HG02610 (cell line): ENCODE results near the gene BICDL2.
"Not testable (repeated sequence)": the region's sequence is repeated elsewhere in the genome, so short reads cannot be mapped to it uniquely, and the experiment has no call there.

Source experiments
- ATAC-seq: cut with Tn5 transposase; IDR thresholded peaks from one replicate; pipeline ENCODE4 v1.9.1; 2021; ENCODE audit warnings: mild to moderate bottlenecking, moderate library complexity; ENCODE audit not compliant: unreplicated experiment

The BICDL2 gene, protein sequence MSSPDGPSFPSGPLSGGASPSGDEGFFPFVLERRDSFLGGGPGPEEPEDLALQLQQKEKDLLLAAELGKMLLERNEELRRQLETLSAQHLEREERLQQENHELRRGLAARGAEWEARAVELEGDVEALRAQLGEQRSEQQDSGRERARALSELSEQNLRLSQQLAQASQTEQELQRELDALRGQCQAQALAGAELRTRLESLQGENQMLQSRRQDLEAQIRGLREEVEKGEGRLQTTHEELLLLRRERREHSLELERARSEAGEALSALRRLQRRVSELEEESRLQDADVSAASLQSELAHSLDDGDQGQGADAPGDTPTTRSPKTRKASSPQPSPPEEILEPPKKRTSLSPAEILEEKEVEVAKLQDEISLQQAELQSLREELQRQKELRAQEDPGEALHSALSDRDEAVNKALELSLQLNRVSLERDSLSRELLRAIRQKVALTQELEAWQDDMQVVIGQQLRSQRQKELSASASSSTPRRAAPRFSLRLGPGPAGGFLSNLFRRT

DNA sequence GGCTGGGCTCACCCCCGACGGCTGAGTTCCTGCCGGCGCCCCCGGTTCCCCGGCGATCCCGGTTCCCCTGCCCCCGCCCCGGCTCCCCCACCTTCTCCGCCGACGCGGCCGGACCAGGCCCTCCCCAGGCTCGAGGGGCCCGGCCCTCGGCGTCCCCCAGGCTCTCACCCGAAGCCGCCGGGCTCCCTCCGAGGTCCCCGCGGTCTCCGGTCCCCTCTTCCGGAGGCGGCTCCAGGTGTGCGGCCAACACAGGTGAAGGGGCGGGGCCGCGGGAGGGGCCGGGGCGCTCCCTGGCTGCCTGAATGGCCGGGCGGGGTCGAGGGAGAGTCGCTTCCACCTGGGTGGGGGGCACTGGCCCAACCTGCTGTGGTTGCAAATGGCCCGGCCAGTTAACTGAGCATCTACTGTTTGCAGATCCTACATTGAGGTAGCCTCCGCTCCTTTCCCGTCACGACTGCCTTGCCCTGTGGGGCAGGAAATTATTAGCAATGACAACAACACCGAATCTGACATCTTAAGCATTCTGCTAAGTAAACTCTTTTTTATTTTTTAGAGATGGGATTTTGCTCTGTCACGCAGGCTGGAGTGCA is at the start of gene BICDL2:
Gene BICDL2, minus strand, starts transcription at position 219 of the 590 bp plus-strand sequence. CDS start 1,448 bp downstream, outside the sequence.
- ATAC-seq, result no peak

GRCh38 chr16:3085868-3086595 is 49.3 kb upstream of the BICDL2 start:
- ATAC-seq, result no peak

GRCh38 chr16:3084969-3085670 is 48.4 kb upstream of the BICDL2 start:
- no peak for ATAC-seq

DNA sequence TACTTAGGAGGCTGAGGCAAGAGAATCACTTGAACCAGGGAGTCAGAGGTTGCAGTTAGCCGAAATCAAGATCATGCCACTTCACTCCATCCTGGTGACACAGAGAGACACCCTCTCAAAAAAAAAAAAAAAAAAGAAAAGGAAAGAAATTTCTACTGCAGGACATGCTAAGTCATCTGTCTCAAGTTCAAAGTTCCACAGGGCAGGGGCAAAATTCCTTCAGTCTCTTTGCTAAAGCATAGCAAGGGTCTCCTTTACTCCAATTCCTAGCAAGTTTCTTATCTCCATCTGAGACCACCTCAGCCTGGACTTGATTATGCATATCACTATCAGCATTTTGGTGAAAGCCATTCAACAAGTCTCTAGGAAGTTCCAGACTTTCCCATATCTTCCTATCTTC is 47.7 kb upstream of the BICDL2 start:
- no peak for ATAC-seq

- ATAC-seq, result not testable (repeated sequence)
Observed at GRCh38 chr16:3083408-3083807, 46.7 kb upstream of the BICDL2 start.

DNA sequence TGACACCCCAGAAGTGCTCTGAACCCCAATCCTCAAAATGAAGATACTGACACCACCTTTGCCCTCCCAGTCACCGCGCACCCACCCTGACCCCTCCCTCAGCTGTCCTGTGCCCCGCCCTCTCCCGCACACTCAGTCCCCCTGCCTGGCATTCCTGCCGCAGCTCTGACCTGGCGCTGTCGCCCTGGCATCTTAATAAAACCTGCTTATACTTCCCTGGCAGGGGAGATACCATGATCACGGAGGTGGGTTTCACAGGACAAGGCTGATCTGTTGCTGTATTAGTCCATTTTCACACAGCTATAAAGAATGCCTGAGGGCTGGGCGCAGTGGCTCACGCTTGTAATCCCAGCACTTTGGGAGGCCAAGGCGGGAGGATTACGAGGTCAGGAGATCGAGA is 45.2 kb upstream of the BICDL2 start:
- ATAC-seq, result not testable (repeated sequence)

DNA sequence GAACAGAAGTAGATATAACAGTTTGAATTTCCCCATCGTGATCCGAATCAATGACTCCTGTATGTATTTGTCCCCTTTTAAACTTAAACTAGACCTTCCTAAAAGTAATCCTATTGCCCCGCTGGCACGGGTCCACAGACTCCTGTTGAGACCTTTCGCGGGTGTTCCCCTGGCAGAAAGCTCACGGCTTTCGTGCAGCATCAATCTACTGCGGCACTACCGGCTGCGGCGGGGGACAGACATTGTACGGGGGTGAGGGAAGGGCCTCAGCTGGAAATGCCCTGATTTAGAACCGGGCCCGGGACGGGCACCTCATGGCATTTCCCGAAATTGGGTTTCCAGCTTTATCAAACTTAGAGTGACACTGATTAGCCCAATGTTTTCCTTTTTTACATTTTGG is 43.3 kb upstream of the BICDL2 start:
- no peak for ATAC-seq

- no peak for ATAC-seq
Observed at GRCh38 chr16:3076577-3076976, 39.8 kb upstream of the BICDL2 start.

GRCh38 chr16:3075946-3076345 is 39.2 kb upstream of the BICDL2 start:
- not testable (repeated sequence) for ATAC-seq

DNA sequence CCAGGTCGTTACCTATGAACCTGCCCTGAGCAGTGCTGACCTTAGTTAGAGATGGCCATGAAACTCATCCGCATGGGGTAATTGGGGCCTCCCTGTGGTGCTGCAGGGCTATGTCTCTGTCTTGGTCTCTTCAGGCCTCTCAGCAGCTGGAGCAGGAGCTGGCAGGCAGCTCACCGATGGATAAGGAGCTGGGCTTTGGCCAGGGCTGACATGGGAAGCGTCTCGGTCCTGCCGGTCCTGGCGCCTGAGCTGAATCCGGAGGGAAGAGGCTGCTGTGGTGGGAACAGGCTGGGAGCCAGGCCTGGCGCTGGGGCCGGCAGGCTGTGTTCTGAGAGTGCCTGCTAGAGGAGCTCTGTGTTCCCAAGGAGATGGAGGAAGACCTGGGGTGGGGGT is 38.8 kb upstream of the BICDL2 start:
- ATAC-seq, result no peak

- peak; percentile 89 for ATAC-seq
Observed at GRCh38 chr16:3074860-3075522, 38.2 kb upstream of the BICDL2 start.

GRCh38 chr16:3073448-3073847 is 36.7 kb upstream of the BICDL2 start:
- no peak for ATAC-seq

DNA sequence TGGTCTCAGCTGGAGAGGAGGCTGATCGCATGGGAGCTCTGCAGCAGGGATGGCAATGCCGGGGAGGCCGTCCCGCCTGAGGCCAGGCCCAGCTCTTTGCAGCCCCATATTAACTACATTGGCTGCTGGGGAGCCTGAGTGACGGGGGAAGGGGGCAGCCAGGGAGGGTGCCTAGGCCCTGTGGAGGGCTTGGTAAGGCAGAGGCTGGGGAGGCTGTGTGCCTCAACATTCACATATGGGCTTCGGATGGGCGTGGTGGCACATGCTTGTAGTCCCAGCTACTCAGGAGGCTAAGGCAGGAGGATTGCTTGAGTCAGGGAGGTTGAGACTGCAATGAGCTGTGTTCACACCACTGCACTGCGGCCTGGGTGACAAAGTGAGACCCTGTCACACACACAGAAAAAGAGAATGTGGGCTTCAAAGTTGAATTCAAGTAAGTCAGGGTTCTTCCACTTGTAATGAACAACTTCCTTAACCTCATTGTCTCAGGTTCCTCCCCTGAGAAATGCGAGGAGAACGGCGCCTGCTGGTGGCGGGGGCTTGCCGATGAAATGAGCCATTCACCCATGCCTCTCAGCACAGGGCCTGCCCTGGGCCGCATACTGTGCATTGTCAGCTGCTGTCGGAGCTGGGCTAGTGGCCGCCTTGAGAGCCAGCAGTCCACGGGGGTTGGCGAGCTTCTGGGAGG is 36.0 kb upstream of the BICDL2 start:
- not testable (repeated sequence) for ATAC-seq

- ATAC-seq, result not testable (repeated sequence)
Observed at GRCh38 chr16:3072148-3072547, 35.4 kb upstream of the BICDL2 start.

- no peak for ATAC-seq
Observed at GRCh38 chr16:3071655-3072054, 34.9 kb upstream of the BICDL2 start.

GRCh38 chr16:3070608-3071111 is 33.9 kb upstream of the BICDL2 start:
- no peak for ATAC-seq

GRCh38 chr16:3069146-3069545 is 32.4 kb upstream of the BICDL2 start:
- not testable (repeated sequence) for ATAC-seq

GRCh38 chr16:3068487-3068886 is 31.7 kb upstream of the BICDL2 start:
- no peak for ATAC-seq

GRCh38 chr16:3066440-3066748 is 29.6 kb upstream of the BICDL2 start:
- no peak for ATAC-seq
